ENCODE data around the gene FANCG. TPM values are rescaled to one million over a fixed set of nuclear protein-coding genes. Genes with fewer than 3 reads are reported as not detected.

FANCG gene
- 68.9 and 74.8 TPM in 2 replicates for total RNA-seq (2022)
- percentile 76 among the genes with signal in this experiment for Bru-seq, nascent RNA
- BruChase-seq, experiment 1, labeled RNA remaining after a 2-hour chase, result percentile 84 among the genes with signal in this experiment
- BruChase-seq, experiment 2, labeled RNA remaining after a 6-hour chase, result percentile 86 among the genes with signal in this experiment
- long read RNA-seq, transcript FANCG-201 (14 exons, 2,631 nt), result major isoform, 18 of 43 reads
- long read RNA-seq, partial matches to known transcripts, result 3 of 43 reads
- long read RNA-seq, other reads (novel, unspliced or antisense), result 22 of 43 reads

DNA sequence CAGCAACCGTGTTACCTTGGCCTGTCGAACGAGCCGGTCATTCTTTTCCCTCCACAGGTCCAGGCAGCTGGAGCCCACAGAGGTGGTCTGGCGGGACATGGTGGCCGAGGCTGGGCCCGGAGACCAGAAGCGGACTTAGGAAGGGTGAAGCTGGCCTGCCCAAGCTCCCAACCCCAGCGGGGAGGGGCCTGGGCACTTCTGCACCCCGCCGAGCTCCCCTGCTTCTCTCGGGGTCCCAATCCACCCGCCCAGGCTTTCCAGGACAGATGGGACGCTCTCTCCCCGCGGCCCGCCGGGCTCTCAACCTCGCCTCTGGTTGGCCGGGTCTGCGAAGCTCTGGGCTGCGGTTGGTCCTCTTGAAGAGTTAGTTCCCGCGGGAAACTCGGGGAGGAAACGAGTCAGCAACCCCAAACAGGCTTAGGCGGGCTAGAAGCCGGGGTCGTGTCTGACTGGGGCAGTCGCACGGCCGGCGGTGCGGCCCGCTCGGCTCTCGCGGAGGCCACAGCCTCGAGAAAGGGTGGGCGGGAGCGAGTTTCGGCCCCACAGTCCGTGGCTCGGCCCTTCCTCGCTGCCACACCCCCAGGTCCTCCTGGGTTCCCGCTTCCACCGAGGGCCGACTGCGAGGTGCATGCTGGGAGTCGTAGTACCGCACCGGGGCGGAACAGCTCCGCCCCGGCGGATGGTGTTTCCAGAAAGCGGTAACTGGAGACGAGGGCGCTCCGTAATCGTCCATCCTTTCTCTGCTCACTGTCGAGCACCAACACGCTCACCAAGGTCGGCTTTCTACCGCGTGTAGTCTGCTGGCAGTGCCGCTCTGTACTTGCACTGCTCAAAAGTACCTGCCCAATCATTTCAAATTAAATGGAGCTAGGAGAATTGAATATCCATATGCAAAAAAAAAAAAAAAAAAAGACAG lies at the start of gene FANCG:
FANCG (minus strand) TSS at position 517 of the 916 bp plus-strand sequence; CDS start at position 99, 418 bp downstream.
- CTCF ChIA-PET, result interaction anchor here (0.6 to 1.6 kb wide), 6 partner anchors 10 to 554 kb away, joined by 3 to 10 read pairs (median 7); partner anchors contain the start of genes PIGO and STOML2
- TF ChIP-seq, protein P1, sequence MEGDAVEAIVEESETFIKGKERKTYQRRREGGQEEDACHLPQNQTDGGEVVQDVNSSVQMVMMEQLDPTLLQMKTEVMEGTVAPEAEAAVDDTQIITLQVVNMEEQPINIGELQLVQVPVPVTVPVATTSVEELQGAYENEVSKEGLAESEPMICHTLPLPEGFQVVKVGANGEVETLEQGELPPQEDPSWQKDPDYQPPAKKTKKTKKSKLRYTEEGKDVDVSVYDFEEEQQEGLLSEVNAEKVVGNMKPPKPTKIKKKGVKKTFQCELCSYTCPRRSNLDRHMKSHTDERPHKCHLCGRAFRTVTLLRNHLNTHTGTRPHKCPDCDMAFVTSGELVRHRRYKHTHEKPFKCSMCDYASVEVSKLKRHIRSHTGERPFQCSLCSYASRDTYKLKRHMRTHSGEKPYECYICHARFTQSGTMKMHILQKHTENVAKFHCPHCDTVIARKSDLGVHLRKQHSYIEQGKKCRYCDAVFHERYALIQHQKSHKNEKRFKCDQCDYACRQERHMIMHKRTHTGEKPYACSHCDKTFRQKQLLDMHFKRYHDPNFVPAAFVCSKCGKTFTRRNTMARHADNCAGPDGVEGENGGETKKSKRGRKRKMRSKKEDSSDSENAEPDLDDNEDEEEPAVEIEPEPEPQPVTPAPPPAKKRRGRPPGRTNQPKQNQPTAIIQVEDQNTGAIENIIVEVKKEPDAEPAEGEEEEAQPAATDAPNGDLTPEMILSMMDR (IDR thresholded peaks at IDR 0.05; ENCODE audit: insufficient read depth in 1 of 2, low read depth in 1 of 2, low read length in 1 of 2, severe bottlenecking in 1 of 2, unreplicated experiment in 1 of 2), result no peak
- POLR2A ChIA-PET, result interaction anchor here (1.0 to 2.2 kb wide), 4 partner anchors 8 to 90 kb away, joined by 3 to 14 read pairs (median 6); partner anchors contain the start of genes ATOSB, DNAJB5, STOML2 and VCP
- H3K27ac Mint-ChIP-seq (ENCODE audit: unreplicated experiment), result peak within 1 kb of the TSS; percentile 87
- Histone ChIP-seq H3K27me3 (replicated peaks; ENCODE audit: control insufficient read depth, insufficient read depth, low read length) (no peaks in the 10 kb centered on the region), H3K36me3 (ENCODE audit: control insufficient read depth, insufficient read depth, low read length) (peaks cover 2% of the 10 kb centered on the region; the same call in 1 of the 2 replicates), H3K4me1 (peaks cover 10% of the 10 kb centered on the region; the same call in 1 of the 2 replicates), H3K4me3 (ENCODE audit: low read depth, low read length) (peak within 1 kb of the TSS; percentile 88), H3K9me3 (no peaks in the 10 kb centered on the region)
- H3K4me1 Mint-ChIP-seq (ENCODE audit: low read depth, unreplicated experiment), result peaks cover 7% of the 10 kb centered on the region
- H3K4me3 Mint-ChIP-seq (ENCODE audit: unreplicated experiment), result peak within 1 kb of the TSS; percentile 86
- peak; percentile 92 to 93 for DNase-seq
- H3K27me3 Mint-ChIP-seq (ENCODE audit: insufficient read depth, unreplicated experiment), result no peaks in the 10 kb centered on the region
- no TSS peak for BruUV-seq (replicated peaks)
- no peaks in the 10 kb centered on the region for H3K9me3 Mint-ChIP-seq (ENCODE audit: unreplicated experiment)
- peaks cover 31% of the 10 kb centered on the region for H3K36me3 Mint-ChIP-seq (ENCODE audit: insufficient read depth, unreplicated experiment)
- intact Hi-C loops (cut with micrococcal nuclease; ENCODE audit: unreplicated experiment), result loop anchor here (1.0 kb wide), 2 partner anchors 7 to 17 kb away; partner anchors contain the start of genes PIGO and VCP

DNA sequence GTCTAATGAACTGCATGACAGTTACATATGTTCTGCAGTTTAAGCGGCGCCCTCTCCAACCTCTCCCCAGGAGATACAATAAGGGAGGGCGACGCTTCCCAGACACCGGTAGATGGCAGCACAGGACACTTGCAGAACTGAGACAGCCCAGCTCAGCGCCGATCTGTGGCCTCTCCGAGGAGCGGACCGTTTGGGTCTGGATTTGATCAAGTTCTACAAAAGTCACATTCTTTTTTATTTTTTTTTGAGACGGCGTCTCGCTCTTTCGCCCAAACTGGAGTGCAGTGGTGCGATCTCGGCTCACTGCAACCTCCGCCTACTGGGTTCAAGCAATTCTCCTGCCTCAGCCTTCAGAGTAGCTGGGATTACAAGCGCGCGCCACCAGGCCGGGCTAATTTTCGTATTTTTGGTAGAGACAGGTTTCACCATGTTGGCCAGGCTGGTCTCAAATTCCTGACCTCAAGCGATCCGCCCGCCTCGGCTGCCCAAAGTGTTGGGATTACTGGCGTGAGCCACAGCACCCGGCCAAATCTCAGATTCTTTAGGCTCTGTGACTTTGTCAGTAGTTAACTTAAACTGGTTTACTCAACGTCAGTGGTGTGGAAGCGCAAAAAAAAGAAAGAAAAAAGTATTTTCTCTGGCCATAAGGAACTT lies 37.3 kb upstream of the FANCG start:
- Mint-ChIP-seq H3K36me3 (ENCODE audit: insufficient read depth, unreplicated experiment) (peaks cover 14% of the 10 kb centered on the region), H3K9me3 (ENCODE audit: unreplicated experiment) (no peaks in the 10 kb centered on the region), H3K27ac (ENCODE audit: unreplicated experiment) (peak overlapping the region; percentile 68), H3K27me3 (ENCODE audit: insufficient read depth, unreplicated experiment) (no peaks in the 10 kb centered on the region), H3K4me3 (ENCODE audit: unreplicated experiment) (peak overlapping the region; percentile 91), H3K4me1 (ENCODE audit: low read depth, unreplicated experiment) (peaks cover 17% of the 10 kb centered on the region)
- TF ChIP-seq, protein P1 (IDR thresholded peaks at IDR 0.05; ENCODE audit: insufficient read depth in 1 of 2, low read depth in 1 of 2, low read length in 1 of 2, severe bottlenecking in 1 of 2, unreplicated experiment in 1 of 2), result peak; percentile 90
- peak; percentile 90 to 91 for DNase-seq
- peaks cover 21% of the 10 kb centered on the region for H3K4me1 ChIP-seq
- no peaks in the 10 kb centered on the region for H3K36me3 ChIP-seq (ENCODE audit: control insufficient read depth, insufficient read depth, low read length)
- H3K4me3 ChIP-seq (ENCODE audit: low read depth, low read length), result peak overlapping the region; percentile 92
- no TSS peak for BruUV-seq (replicated peaks)
- ChIA-PET POLR2A (interaction anchor here (0.6 to 3.3 kb wide), 4 partner anchors 14 to 694 kb away, joined by 3 to 26 read pairs (median 8); partner anchors contain the start of genes STOML2 and UNC13B), CTCF (interaction anchor here (0.6 to 3.0 kb wide), 10 partner anchors 14 to 437 kb away, joined by 3 to 54 read pairs (median 4); partner anchors contain the start of gene UNC13B)
- no peaks in the 10 kb centered on the region for H3K9me3 ChIP-seq
- intact Hi-C loops (cut with micrococcal nuclease; ENCODE audit: unreplicated experiment), result loop anchor here (1.0 to 10.0 kb wide), 7 partner anchors 44 to 618 kb away; partner anchors contain the start of genes CREB3 and TLN1
- no peaks in the 10 kb centered on the region for H3K27me3 ChIP-seq (replicated peaks; ENCODE audit: control insufficient read depth, insufficient read depth, low read length)

Measured in Caco-2 (cell line).